ENCODE results near the gene CFAP99. TPM values are rescaled to one million over a fixed set of nuclear protein-coding genes. Genes with fewer than 3 reads are reported as not detected.

Gene CFAP99
- total and polyA plus RNA-seq, 9 of the 15 experiments (the other 6 are each of a cell fraction or from before 2014, with no cell fraction given): 0.07 to 0.18 (median 0.09) TPM; not detected in 6

- no peak for TF ChIP-seq CHD7 (IDR thresholded peaks at IDR 0.05; ENCODE audit: low read depth, low read length)
- no peak for TF ChIP-seq EWSR1 (IDR thresholded peaks at IDR 0.05; ENCODE audit: borderline replicate concordance, low read depth, partially characterized antibody)
- no peak for TF ChIP-seq HDAC3 (IDR thresholded peaks at IDR 0.05; ENCODE audit: borderline replicate concordance, partially characterized antibody)
- TF ChIP-seq CTCFL (IDR thresholded peaks at IDR 0.05; ENCODE audit: borderline replicate concordance, insufficient read depth, low read depth, low read length, poor library complexity, severe bottlenecking): no peak
- TF ChIP-seq MLLT1 (IDR thresholded peaks at IDR 0.05): no peak
- TF ChIP-seq C11orf30 (IDR thresholded peaks at IDR 0.05; ENCODE audit: low read depth): peak; percentile 64
- TF ChIP-seq BCOR (IDR thresholded peaks at IDR 0.05): no peak
- TF ChIP-seq, protein P1, sequence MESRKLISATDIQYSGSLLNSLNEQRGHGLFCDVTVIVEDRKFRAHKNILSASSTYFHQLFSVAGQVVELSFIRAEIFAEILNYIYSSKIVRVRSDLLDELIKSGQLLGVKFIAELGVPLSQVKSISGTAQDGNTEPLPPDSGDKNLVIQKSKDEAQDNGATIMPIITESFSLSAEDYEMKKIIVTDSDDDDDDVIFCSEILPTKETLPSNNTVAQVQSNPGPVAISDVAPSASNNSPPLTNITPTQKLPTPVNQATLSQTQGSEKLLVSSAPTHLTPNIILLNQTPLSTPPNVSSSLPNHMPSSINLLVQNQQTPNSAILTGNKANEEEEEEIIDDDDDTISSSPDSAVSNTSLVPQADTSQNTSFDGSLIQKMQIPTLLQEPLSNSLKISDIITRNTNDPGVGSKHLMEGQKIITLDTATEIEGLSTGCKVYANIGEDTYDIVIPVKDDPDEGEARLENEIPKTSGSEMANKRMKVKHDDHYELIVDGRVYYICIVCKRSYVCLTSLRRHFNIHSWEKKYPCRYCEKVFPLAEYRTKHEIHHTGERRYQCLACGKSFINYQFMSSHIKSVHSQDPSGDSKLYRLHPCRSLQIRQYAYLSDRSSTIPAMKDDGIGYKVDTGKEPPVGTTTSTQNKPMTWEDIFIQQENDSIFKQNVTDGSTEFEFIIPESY (CRISPR knock-in tag; IDR thresholded peaks at IDR 0.05): no peak
- TF ChIP-seq HOXB6 (CRISPR knock-in tag; IDR thresholded peaks at IDR 0.05; ENCODE audit: borderline replicate concordance): no peak
These were observed 49.9 kb downstream of the CFAP99 start, which contains the start of gene RNF4 (continued) for GRCh38 chr4:2468456-2469191.

All from K562 (cell line).